OCI-LY7 (cell line): ENCODE measurements around the gene GPR82. TPM values are rescaled to one million over a fixed set of nuclear protein-coding genes. Genes with fewer than 3 reads are reported as not detected.
"Not testable (repeated sequence)": the region's sequence is repeated elsewhere in the genome, so short reads cannot be mapped to it uniquely, and the experiment has no call there.

ENCODE experiments used
- BruUV-seq: library from RNA; stranded (reverse); fragments of 400-500 nt; replicated peaks from 2 replicates; lab custom pipeline; 2021; lab: Mats Ljungman, UMichigan
- CTCF ChIA-PET: fragments of 300-600 bp; sonication (Branson Sonifier 250); formaldehyde crosslinking; loops from one replicate; lab custom pipeline; 2022; ENCODE audit warnings: antibody characterized with exemption; ENCODE audit not compliant: unreplicated experiment; lab: Charles Lee
- POLR2A ChIA-PET: fragments of 300-600 bp; sonication (Branson Sonifier 250); formaldehyde crosslinking; loops from one replicate; lab custom pipeline; 2022; ENCODE audit warnings: antibody characterized with exemption; lab: Charles Lee
- DNase-seq: peaks from one replicate; pipeline ENCODE4 v3.0.0-alpha.2; 2015; ENCODE audit warnings: low spot score
- H2AFZ ChIP-seq: fragments of 200-600 bp; sonication (generic), shearing (Covaris generic); 2 replicates; pipeline ENCODE4 v1.6.1; 2014; ENCODE audit warnings: mild to moderate bottlenecking, antibody characterized with exemption, low read length, moderate library complexity
- H3K27ac ChIP-seq: fragments of 200-600 bp; sonication (generic); 2 replicates; pipeline ENCODE4 v1.5.1; 2014; ENCODE audit warnings: mixed run types, low read depth, mild to moderate bottlenecking, moderate library complexity, low read length, inconsistent platforms; ENCODE audit not compliant: poor library complexity, severe bottlenecking
- H3K36me3 ChIP-seq: fragments of 200-600 bp; sonication (generic); 2 replicates; pipeline ENCODE4 v1.6.1; 2014; ENCODE audit warnings: mild to moderate bottlenecking, antibody characterized with exemption, low read length, moderate library complexity, mixed read lengths; ENCODE audit not compliant: insufficient read depth
- H3K4me1 ChIP-seq: fragments of 200-600 bp; sonication (generic); 2 replicates; pipeline ENCODE4 v1.5.1; 2014; ENCODE audit warnings: mild to moderate bottlenecking, low read length; ENCODE audit not compliant: insufficient read depth, poor library complexity, severe bottlenecking
- H3K4me2 ChIP-seq: fragments of 200-600 bp; sonication (generic); 2 replicates; pipeline ENCODE4 v1.6.1; 2014; ENCODE audit warnings: mild to moderate bottlenecking, low read length
- H3K4me3 ChIP-seq: fragments of 200-600 bp; sonication (generic); 2 replicates; pipeline ENCODE4 v1.5.1; 2014; ENCODE audit warnings: mild to moderate bottlenecking, low read depth, low read length; ENCODE audit not compliant: poor library complexity, severe bottlenecking
- H3K79me2 ChIP-seq: fragments of 200-600 bp; sonication (generic); 2 replicates; pipeline ENCODE4 v1.6.1; 2016; ENCODE audit warnings: low read depth, mild to moderate bottlenecking, low read length, moderate library complexity, mixed read lengths; ENCODE audit not compliant: insufficient read depth
- H3K9me2 ChIP-seq: fragments of 200-600 bp; sonication (generic); 2 replicates; pipeline ENCODE4 v1.6.1; 2016; ENCODE audit warnings: mild to moderate bottlenecking, low read length, mixed read lengths; ENCODE audit not compliant: insufficient read depth
- H3K9me3 ChIP-seq: fragments of 200-600 bp; sonication (generic); 2 replicates; pipeline ENCODE4 v1.6.1; 2014; ENCODE audit warnings: mild to moderate bottlenecking, mixed run types, low read length, mixed read lengths
- H4K20me1 ChIP-seq: fragments of 200-600 bp; sonication (generic); 2 replicates; pipeline ENCODE4 v1.6.1; 2014; ENCODE audit warnings: mild to moderate bottlenecking, antibody characterized with exemption, low read length, moderate library complexity, mixed read lengths; ENCODE audit not compliant: insufficient read depth
- CTCF ChIP-seq: fragments of 200-600 bp; sonication (generic); conservative IDR thresholded peaks from 2 replicates; pipeline ENCODE4 v1.5.1; 2014; ENCODE audit warnings: mild to moderate bottlenecking, antibody characterized with exemption, low read length, moderate library complexity, mixed read lengths
- EZH2phosphoT487 ChIP-seq: fragments of 200-600 bp; sonication (generic); IDR thresholded peaks from 2 replicates; pipeline ENCODE4 v1.6.1; 2018; ENCODE audit warnings: low read depth, borderline replicate concordance, mild to moderate bottlenecking, mixed run types, antibody characterized with exemption, low read length, moderate library complexity, mixed read lengths
- intact Hi-C: fragments of 100-400 bp; cut with micrococcal nuclease; formaldehyde crosslinking; loops from one replicate; pipeline ENCODE4 v1.10.0; 2022; ENCODE audit not compliant: unreplicated experiment
- total RNA-seq, 2 experiments: library from RNA; depleted of rRNA in 1 of 2; stranded (reverse); fragments of >200 nt in 1 of 2; shearing (Covaris generic) in 1 of 2; gene quantifications; 2 replicates each; pipeline ENCODE4 v1.2.3, GENCODE V29; 2014 to 2022

The GPR82 gene
- total RNA-seq, 2 experiments from 2014 or later = 0.53 TPM; not detected in 1

DNA sequence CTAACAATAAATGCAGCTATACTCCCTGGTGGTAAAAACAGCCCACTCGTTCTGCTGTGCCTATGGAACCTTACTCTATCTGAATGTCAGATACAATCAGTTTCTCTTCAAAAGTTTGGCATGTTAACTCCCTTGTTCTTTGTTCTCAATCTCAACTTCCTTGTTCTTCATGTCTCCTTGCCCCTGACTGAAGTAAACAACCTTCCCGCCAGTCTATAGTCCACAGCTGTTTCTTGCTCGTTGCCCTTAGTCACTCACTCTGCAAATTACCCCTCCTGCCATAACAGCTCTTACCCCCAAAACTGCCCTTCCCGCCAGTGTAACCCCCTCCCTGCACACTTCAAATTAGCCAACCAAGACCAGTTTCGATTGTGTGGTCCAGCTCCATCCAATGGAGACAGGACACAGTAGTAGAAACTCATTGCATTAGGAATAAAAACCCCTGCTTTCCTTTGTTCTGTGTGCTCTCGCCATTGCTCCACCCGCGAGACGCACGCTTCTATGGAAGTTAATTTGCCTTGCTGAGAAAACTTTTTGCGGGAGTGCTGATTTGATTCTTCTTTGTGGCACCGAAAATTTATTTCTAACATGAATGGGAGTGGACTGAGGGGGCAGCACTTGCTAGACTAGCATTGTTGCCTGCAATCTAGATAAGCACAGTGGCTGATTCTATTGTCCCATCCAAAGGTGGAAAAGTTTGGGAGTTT lies 7.1 kb upstream of the GPR82 start:
- Histone ChIP-seq H3K9me2 (no peaks in the 10 kb centered on the region), H3K9me3 (peaks cover 6% of the 10 kb centered on the region; the same call in 1 of the 2 replicates), H3K27ac (no peak overlapping the region), H3K4me1 (peaks cover 16% of the 10 kb centered on the region), H4K20me1 (no peaks in the 10 kb centered on the region), H3K4me3 (no peak overlapping the region), H2AFZ (no peak overlapping the region), H3K4me2 (no peak overlapping the region), H3K36me3 (peaks cover 41% of the 10 kb centered on the region), H3K79me2 (no peaks in the 10 kb centered on the region)
- ChIA-PET CTCF (no interaction called here), POLR2A (no interaction called here)
- DNase-seq = no peak
- TF ChIP-seq EZH2phosphoT487 (no peak), CTCF (no peak)
- no TSS peak for BruUV-seq
- intact Hi-C loops = no loop called here

DNA sequence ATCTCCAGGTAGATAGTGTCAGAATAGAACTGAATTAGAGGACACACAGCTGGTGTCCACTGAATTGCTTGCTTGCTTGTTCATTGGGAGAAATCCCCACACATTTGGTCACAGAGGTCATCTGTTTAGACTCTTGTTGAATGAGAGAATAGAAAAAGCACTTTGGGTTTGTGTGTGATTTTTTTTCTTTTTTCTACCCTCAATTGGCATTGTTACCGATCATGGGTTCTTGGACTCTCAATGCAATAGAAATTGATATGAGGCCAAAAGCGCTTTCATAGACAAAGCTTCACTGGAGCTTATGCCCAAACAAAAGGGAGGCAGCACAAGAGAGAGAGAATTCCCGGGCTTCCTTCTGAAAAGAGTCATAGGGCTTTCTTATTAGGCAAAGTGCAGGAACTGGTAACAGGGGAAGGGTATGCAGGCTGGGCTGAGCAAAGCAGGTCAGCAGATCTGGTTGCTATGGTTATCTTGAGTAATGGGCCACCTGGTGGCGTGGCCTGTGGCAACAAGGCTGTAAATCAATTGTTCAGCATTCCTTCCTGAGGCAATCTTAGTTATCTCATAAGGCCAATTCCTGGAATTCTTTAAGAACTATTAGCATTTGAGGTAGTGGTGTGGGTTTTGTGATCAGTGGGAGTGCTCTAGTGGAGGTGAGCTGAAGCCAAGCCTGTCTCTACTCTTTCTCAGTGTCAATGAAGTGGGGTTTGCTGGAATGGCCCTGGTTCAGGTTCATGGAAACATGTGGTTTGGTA lies 5.3 kb upstream of the GPR82 start:
- DNase-seq = no peak
- Histone ChIP-seq H3K27ac (no peak overlapping the region), H3K4me3 (no peak overlapping the region), H3K9me3 (peaks cover 6% of the 10 kb centered on the region; the same call in 1 of the 2 replicates), H3K79me2 (no peaks in the 10 kb centered on the region), H3K4me2 (no peak overlapping the region), H3K36me3 (peaks cover 47% of the 10 kb centered on the region), H3K9me2 (no peaks in the 10 kb centered on the region), H4K20me1 (no peaks in the 10 kb centered on the region), H2AFZ (no peak overlapping the region), H3K4me1 (peaks cover 33% of the 10 kb centered on the region)
- intact Hi-C loops = no loop called here
- no TSS peak for BruUV-seq
- ChIA-PET CTCF (no interaction called here), POLR2A (no interaction called here)
- no peak for TF ChIP-seq CTCF

- H4K20me1 ChIP-seq, H3K4me2 ChIP-seq, H3K9me3 ChIP-seq, H2AFZ ChIP-seq, H3K4me3 ChIP-seq, DNase-seq, H3K27ac ChIP-seq, CTCF ChIA-PET, H3K79me2 ChIP-seq, intact Hi-C loops, H3K9me2 ChIP-seq, BruUV-seq: not testable (repeated sequence)
- Histone ChIP-seq H3K36me3 (peaks cover 47% of the 10 kb centered on the region), H3K4me1 (peaks cover 43% of the 10 kb centered on the region)
- POLR2A ChIA-PET = interaction anchor here (1.3 kb wide), 1 partner anchor 11 kb away, joined by 4 read pairs; no protein-coding TSS in a partner anchor
Observed at GRCh38 chrX:41719610-41720009, 4.4 kb upstream of the GPR82 start.
